DOHH2 (cell line): ENCODE data around the gene CXCR1.

Source experiments
- CTCF ChIP-seq: fragments of 200-600 bp; sonication (generic); IDR thresholded peaks from one replicate; pipeline ENCODE4 v1.5.1; 2014; ENCODE audit warnings: antibody characterized with exemption, mild to moderate bottlenecking, low read depth, low read length; ENCODE audit not compliant: poor library complexity, severe bottlenecking
- EZH2phosphoT487 ChIP-seq: fragments of 200-600 bp; sonication (generic); IDR thresholded peaks from 2 replicates; pipeline ENCODE4 v1.6.1; 2017; ENCODE audit warnings: borderline replicate concordance, mild to moderate bottlenecking, antibody characterized with exemption, low read length, moderate library complexity, mixed read lengths

DNA sequence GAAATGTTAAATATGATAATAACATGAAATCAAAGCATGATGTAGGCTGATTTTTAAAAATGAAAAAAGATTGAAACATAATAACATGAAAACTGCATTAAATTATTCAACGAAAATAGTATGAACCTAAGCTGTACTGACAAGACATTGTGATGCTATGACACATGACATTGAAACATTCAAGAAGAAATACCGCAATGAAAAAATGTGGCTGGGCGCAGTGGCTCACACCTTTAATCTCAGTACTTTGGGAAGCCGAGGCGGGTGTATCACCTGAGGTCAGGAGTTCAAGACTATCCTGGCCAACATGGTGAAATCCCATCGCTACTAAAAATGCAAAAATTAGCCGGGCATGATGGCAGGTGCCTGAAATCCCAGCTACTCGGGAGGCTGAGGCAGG lies 14.6 kb downstream of the CXCR1 start:
- TF ChIP-seq CTCF (no peak), EZH2phosphoT487 (no peak)
